ENCODE data around the gene TAPBPL.
"Not testable (repeated sequence)": the region's sequence is repeated elsewhere in the genome, so short reads cannot be mapped to it uniquely, and the experiment has no call there.

TAPBPL gene

GRCh38 chr12:6459004-6459337 lies 7.1 kb downstream of the TAPBPL start:
- intact Hi-C loops (cut with DNase I): no loop called here
- DNase-seq: no peak

- peak in 5 of 42 donors; percentile 22 to 35 (median 29) for DNase-seq
- intact Hi-C loops (cut with DNase I): no loop called here
These were observed 9.0 kb downstream of the TAPBPL start for GRCh38 chr12:6460751-6461371.

GRCh38 chr12:6461401-6462233 lies 9.8 kb downstream of the TAPBPL start:
- intact Hi-C loops (cut with DNase I): no loop called here
- DNase-seq: peak; percentile 12 to 84 (median 52)

- peak in 1 of 42 donors; percentile 4 for DNase-seq
- intact Hi-C loops (cut with DNase I): no loop called here
These were observed 10.6 kb downstream of the TAPBPL start for GRCh38 chr12:6462234-6462995.

- no peak for DNase-seq
- intact Hi-C loops (cut with DNase I): no loop called here
These were observed 11.4 kb downstream of the TAPBPL start for GRCh38 chr12:6463216-6463615.

GRCh38 chr12:6463858-6464257 lies 12.0 kb downstream of the TAPBPL start:
- intact Hi-C loops (cut with DNase I): no loop called here
- no peak for DNase-seq

GRCh38 chr12:6464531-6464930 lies 12.7 kb downstream of the TAPBPL start:
- no peak for DNase-seq
- intact Hi-C loops (cut with DNase I): no loop called here

GRCh38 chr12:6465467-6466183 lies 13.8 kb downstream of the TAPBPL start:
- intact Hi-C loops (cut with DNase I): loop anchor here (5.0 kb wide), 1 partner anchor 43 kb away; no protein-coding TSS in a partner anchor

GRCh38 chr12:6466184-6466573 lies 14.3 kb downstream of the TAPBPL start:
- DNase-seq: no peak
- intact Hi-C loops (cut with DNase I): loop anchor here (5.0 kb wide), 1 partner anchor 44 kb away; no protein-coding TSS in a partner anchor

More at GRCh38 chr12:6465467-6466183, 13.8 kb downstream of the TAPBPL start:
- DNase-seq: peak in 29 of 42 donors; percentile 28 to 87 (median 65)

GRCh38 chr12:6466751-6467150 lies 14.9 kb downstream of the TAPBPL start:
- not testable (repeated sequence) for DNase-seq
- intact Hi-C loops (cut with DNase I): loop anchor here (5.0 kb wide), 1 partner anchor 44 kb away; no protein-coding TSS in a partner anchor

- intact Hi-C loops (cut with DNase I): loop anchor here (5.0 kb wide), 1 partner anchor 45 kb away; no protein-coding TSS in a partner anchor
- not testable (repeated sequence) for DNase-seq
These were observed 15.9 kb downstream of the TAPBPL start for GRCh38 chr12:6467571-6468282.

- intact Hi-C loops (cut with DNase I): loop anchor here (5.0 kb wide), 1 partner anchor 46 kb away; no protein-coding TSS in a partner anchor
- no peak for DNase-seq
These were observed 16.4 kb downstream of the TAPBPL start for GRCh38 chr12:6468283-6468575.

- intact Hi-C loops (cut with DNase I): loop anchor here (5.0 kb wide), 1 partner anchor 47 kb away; no protein-coding TSS in a partner anchor
- DNase-seq: no peak
These were observed 17.2 kb downstream of the TAPBPL start for GRCh38 chr12:6469092-6469491.

GRCh38 chr12:6469609-6470374 lies 17.9 kb downstream of the TAPBPL start:
- intact Hi-C loops (cut with DNase I): loop anchor here (2.0 to 5.0 kb wide), 2 partner anchors 47 to 65 kb away; partner anchors contain the start of gene GAPDH
- no peak for DNase-seq

GRCh38 chr12:6470375-6471163 lies 18.7 kb downstream of the TAPBPL start, which contains the start of gene VAMP1:
Gene VAMP1, minus strand, starts transcription at chr12:6470677. Its CDS starts 146 bp downstream, at chr12:6470531.
- peak; percentile 99 to 100 (median 100) for DNase-seq
- intact Hi-C loops (cut with DNase I): loop anchor here (2.0 kb wide), 1 partner anchor 64 kb away; the partner anchor contains the start of gene GAPDH

GRCh38 chr12:6471989-6472360 lies 20.1 kb downstream of the TAPBPL start:
- intact Hi-C loops (cut with DNase I): loop anchor here (2.0 kb wide), 1 partner anchor 63 kb away; the partner anchor contains the start of gene GAPDH
- no peak for DNase-seq

- intact Hi-C loops (cut with DNase I): no loop called here
- DNase-seq: no peak
These were observed 20.6 kb downstream of the TAPBPL start for GRCh38 chr12:6472491-6472890.
